Left lung (tissue), 10 donors: ENCODE results near the gene R3HCC1L. TPM values are rescaled to one million over a fixed set of nuclear protein-coding genes. Genes with fewer than 3 reads are reported as not detected.
"Not testable (repeated sequence)": the region's sequence is repeated elsewhere in the genome, so short reads cannot be mapped to it uniquely, and the experiment has no call there.

Experiments
- ATAC-seq: fragments of 200-7000 bp; cut with Tn5 transposase; one replicate; pipeline ENCODE4 v1.9.1; 2020; ENCODE audit warnings: moderate library complexity
- DNase-seq, 4 donors: peaks; one replicate each; pipeline ENCODE4 v3.0.0-alpha.2; 2013 to 2020
- H3K27ac ChIP-seq, 2 donors: fragments of 200-600 bp; sonication (generic) in 1 of 2; one replicate each; pipeline versions ENCODE4 v1.5.0 to v1.8.0; 2020 to 2021
- H3K27me3 ChIP-seq, 2 donors: fragments of 200-600 bp; sonication (generic) in 1 of 2; one replicate each; pipeline versions ENCODE4 v1.5.0 to v1.8.0; 2020 to 2021
- H3K36me3 ChIP-seq, 2 donors: fragments of 200-600 bp; sonication (generic) in 1 of 2; one replicate each; pipeline versions ENCODE4 v1.5.0 to v1.8.0; 2020 to 2021
- H3K4me1 ChIP-seq, 2 donors: fragments of 200-600 bp; one replicate each; pipeline ENCODE4 v1.8.0; 2021
- H3K4me3 ChIP-seq, 2 donors: fragments of 200-600 bp; sonication (generic) in 1 of 2; one replicate each; pipeline versions ENCODE4 v1.5.0 to v1.8.0; 2020 to 2021; ENCODE audit warnings: mild to moderate bottlenecking in 1 of 2
- H3K9me3 ChIP-seq, 2 donors: fragments of 200-600 bp; sonication (generic) in 1 of 2; one replicate each; pipeline versions ENCODE4 v1.5.0 to v1.8.0; 2020 to 2021
- CTCF ChIP-seq, 2 donors: fragments of 200-600 bp; sonication (generic) in 1 of 2; IDR thresholded peaks; one replicate each; pipeline versions ENCODE4 v1.5.0 to v1.8.0; 2021; ENCODE audit warnings: antibody characterized with exemption in 2 of 2
- intact Hi-C, 2 donors: fragments of 100-400 bp; cut with DNase I; formaldehyde crosslinking; loops; one replicate each; pipeline versions ENCODE4 v1.11.2 to v1.14.2; 2022
- polyA plus RNA-seq, 6 donors: library from polyadenylated mRNA; unstranded; fragments of 120-200 nt; gene quantifications; one replicate each; pipeline ENCODE4 v1.2.1, GENCODE V29; 2013; ENCODE audit not compliant: insufficient read length in 6 of 6
- total RNA-seq, 2 donors: library from RNA; stranded (reverse); fragmentation: NEBNext Ultra II Directional; extraction: Animal tissue kit (Norgen Biotek cat#: 25700); gene quantifications; one replicate each; pipeline ENCODE4 v1.2.1, GENCODE V29; 2021
- donor health status: DM: no; HTN: yes; CAD: no.
- donor health status: DM: no; HTN: no; CAD: no.

The R3HCC1L gene
- total and polyA plus RNA-seq, 8 donors, result 10.3 to 24.1 (median 18.5) TPM

DNA sequence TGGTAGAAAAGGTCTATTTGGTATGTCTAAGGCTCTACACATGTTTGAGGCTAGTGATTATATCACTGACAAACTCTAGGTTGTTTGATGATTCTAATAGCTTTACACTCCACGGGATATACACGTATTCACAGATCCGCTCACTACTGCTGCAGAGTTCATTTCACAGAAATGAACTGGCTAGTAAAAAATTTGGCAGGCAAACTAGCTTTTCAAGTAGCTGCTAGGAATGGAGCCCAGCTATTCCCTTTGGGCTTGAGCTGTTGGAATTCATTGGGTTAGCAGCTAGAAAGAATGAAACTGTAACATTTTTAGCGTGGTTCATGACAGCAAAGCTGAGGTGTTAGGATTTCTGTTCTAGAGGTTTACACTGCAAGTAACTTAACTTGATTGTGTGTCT lies 37.6 kb downstream of the R3HCC1L start:
- H3K4me3 ChIP-seq, result no peak overlapping the region
- TF ChIP-seq CTCF (IDR thresholded peaks at IDR 0.05), result no peak
- no peaks in the 10 kb centered on the region for H3K9me3 ChIP-seq
- peaks cover 0 to 7% of the 10 kb centered on the region in 2 donors for H3K36me3 ChIP-seq
- peak in 1 of 4 donors; percentile 4 for DNase-seq
- ATAC-seq, result peak; percentile 36
- intact Hi-C loops, result no loop called here
- H3K4me1 ChIP-seq, result no peaks in the 10 kb centered on the region
- H3K27me3 ChIP-seq, result no peaks in the 10 kb centered on the region
- H3K27ac ChIP-seq, result no peak overlapping the region

DNA sequence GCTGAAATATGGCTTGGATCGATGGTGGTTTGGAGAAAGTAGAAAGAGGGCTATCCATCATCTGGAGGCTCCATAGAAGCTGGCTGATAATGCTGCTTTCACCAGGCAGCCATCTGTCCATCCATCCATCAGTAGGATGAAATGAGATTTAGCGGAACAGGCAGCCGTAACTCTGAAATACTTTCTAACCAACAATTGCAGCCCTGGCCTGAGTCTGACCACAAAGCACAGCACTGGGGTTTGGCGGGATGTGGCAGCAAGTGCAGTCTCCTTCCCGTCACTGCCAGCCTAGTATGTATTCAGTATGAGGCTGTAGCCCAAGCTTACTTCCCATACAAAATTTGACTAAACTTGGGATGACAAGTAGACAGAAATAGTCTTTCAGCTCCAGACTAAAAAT lies 38.0 kb downstream of the R3HCC1L start:
- no peak overlapping the region for H3K27ac ChIP-seq
- intact Hi-C loops, result no loop called here
- no peaks in the 10 kb centered on the region for H3K27me3 ChIP-seq
- H3K9me3 ChIP-seq, result no peaks in the 10 kb centered on the region
- peak in 1 of 4 donors; percentile 21 for DNase-seq
- H3K36me3 ChIP-seq, result peaks cover 0 to 5% of the 10 kb centered on the region in 2 donors
- TF ChIP-seq CTCF (IDR thresholded peaks at IDR 0.05), result no peak
- no peak for ATAC-seq
- H3K4me1 ChIP-seq, result no peaks in the 10 kb centered on the region
- no peak overlapping the region for H3K4me3 ChIP-seq

- intact Hi-C loops, result no loop called here
- DNase-seq (no peak), ATAC-seq (no peak)
- Histone ChIP-seq H3K36me3 (peaks cover 0 to 5% of the 10 kb centered on the region in 2 donors), H3K9me3 (no peaks in the 10 kb centered on the region), H3K4me1 (no peaks in the 10 kb centered on the region), H3K27me3 (no peaks in the 10 kb centered on the region), H3K4me3 (no peak overlapping the region), H3K27ac (no peak overlapping the region)
- TF ChIP-seq CTCF (IDR thresholded peaks at IDR 0.05), result no peak
Observed at GRCh38 chr10:98173260-98173659, 38.8 kb downstream of the R3HCC1L start.

- ATAC-seq, H3K4me3 ChIP-seq, H3K27me3 ChIP-seq, intact Hi-C loops, H3K9me3 ChIP-seq, H3K4me1 ChIP-seq, H3K27ac ChIP-seq: not testable (repeated sequence)
- DNase-seq, result peak in 1 of 4 donors; percentile 35
- H3K36me3 ChIP-seq, result peaks cover 0 to 36% of the 10 kb centered on the region in 2 donors
Observed at GRCh38 chr10:98182351-98182915, 48.0 kb downstream of the R3HCC1L start.

GRCh38 chr10:98186681-98187080 lies 52.2 kb downstream of the R3HCC1L start:
- no peak for TF ChIP-seq CTCF (IDR thresholded peaks at IDR 0.05)
- H3K36me3 ChIP-seq, result peaks cover 0 to 48% of the 10 kb centered on the region in 2 donors
- no peak for DNase-seq
- no peak overlapping the region for H3K4me3 ChIP-seq
- H3K27me3 ChIP-seq, result no peaks in the 10 kb centered on the region
- no peaks in the 10 kb centered on the region for H3K4me1 ChIP-seq
- no peak for ATAC-seq
- no peak overlapping the region for H3K27ac ChIP-seq
- intact Hi-C loops, result no loop called here
- no peaks in the 10 kb centered on the region for H3K9me3 ChIP-seq

DNA sequence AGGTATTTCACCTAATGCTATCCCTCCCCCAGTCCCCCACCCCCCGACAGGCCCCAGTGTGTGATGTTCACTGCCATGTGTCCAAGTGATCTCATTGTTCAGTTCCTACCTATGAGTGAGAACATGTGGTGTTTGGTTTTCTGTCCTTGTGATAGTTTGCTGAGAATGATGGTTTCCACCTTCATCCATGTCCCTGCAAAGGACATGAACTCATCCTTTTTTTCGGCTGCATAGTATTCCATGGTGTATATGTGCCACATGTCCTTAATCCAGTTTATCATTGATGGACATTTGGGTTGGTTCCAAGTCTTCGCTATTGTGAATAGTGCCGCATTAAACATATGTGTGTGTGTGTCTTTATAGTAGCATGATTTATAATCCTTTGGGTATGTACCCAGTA lies 56.3 kb downstream of the R3HCC1L start:
- H3K4me3 ChIP-seq, ATAC-seq, DNase-seq, H3K27me3 ChIP-seq, H3K9me3 ChIP-seq, H3K4me1 ChIP-seq, H3K27ac ChIP-seq, intact Hi-C loops: not testable (repeated sequence)
- peaks cover 0 to 28% of the 10 kb centered on the region in 2 donors for H3K36me3 ChIP-seq
